Endodermal cell (in vitro differentiated cells): ENCODE measurements around the gene ACSS1. TPM values are rescaled to one million over a fixed set of nuclear protein-coding genes. Genes with fewer than 3 reads are reported as not detected.
A peak's percentile ranks its signal among the peaks of the same experiment; 100 is the strongest.

Experiments used
- DNase-seq: peaks from one replicate; pipeline ENCODE4 v3.0.0-alpha.2; 2017
- H3K27ac ChIP-seq: 2 replicates; pipeline ENCODE4 v1.5.1; 2013; ENCODE audit warnings: mild to moderate bottlenecking, low read depth, low read length, moderate library complexity
- H3K27me3 ChIP-seq: 2 replicates; pipeline ENCODE4 v1.6.1; 2013; ENCODE audit warnings: mild to moderate bottlenecking, low read length, moderate library complexity; ENCODE audit not compliant: insufficient read depth, control insufficient read depth, poor library complexity, severe bottlenecking
- H3K36me3 ChIP-seq: 2 replicates; pipeline ENCODE4 v1.7.0; 2013; ENCODE audit warnings: mild to moderate bottlenecking, low read length, moderate library complexity; ENCODE audit not compliant: control insufficient read depth, insufficient read depth
- H3K4me1 ChIP-seq: one replicate; pipeline ENCODE4 v1.7.0; 2013; ENCODE audit warnings: low read length; ENCODE audit not compliant: control insufficient read depth, insufficient read depth
- H3K4me3 ChIP-seq: 2 replicates; pipeline ENCODE4 v1.5.1; 2013; ENCODE audit warnings: mild to moderate bottlenecking, low read length, moderate library complexity
- H3K9ac ChIP-seq: 2 replicates; pipeline ENCODE4 v1.6.1; 2013; ENCODE audit warnings: mild to moderate bottlenecking, low read length, moderate library complexity; ENCODE audit not compliant: poor library complexity, severe bottlenecking; ENCODE audit errors: extremely low read depth
- H3K9me3 ChIP-seq: 2 replicates; pipeline ENCODE4 v1.6.1; 2013; ENCODE audit warnings: mild to moderate bottlenecking, low read length, moderate library complexity; ENCODE audit not compliant: control insufficient read depth
- H3K27ac Mint-ChIP-seq: 2 replicates; pipeline ENCODE4 v1.8.0; 2020; ENCODE audit warnings: mixed read lengths
- H3K27me3 Mint-ChIP-seq: 2 replicates; pipeline ENCODE4 v1.8.0; 2021; ENCODE audit warnings: mild to moderate bottlenecking, mixed read lengths; ENCODE audit not compliant: insufficient read depth
- H3K36me3 Mint-ChIP-seq: 2 replicates; pipeline ENCODE4 v1.8.0; 2020; ENCODE audit warnings: low read depth, mixed read lengths
- H3K4me1 Mint-ChIP-seq: 2 replicates; pipeline ENCODE4 v1.8.0; 2020; ENCODE audit warnings: mixed read lengths
- H3K4me3 Mint-ChIP-seq: 2 replicates; pipeline ENCODE4 v1.8.0; 2020; ENCODE audit warnings: mild to moderate bottlenecking, moderate library complexity, mixed read lengths
- H3K9me3 Mint-ChIP-seq: 2 replicates; pipeline ENCODE4 v1.8.0; 2020; ENCODE audit warnings: mild to moderate bottlenecking, mixed read lengths
- WGBS, 2 experiments: methylation state at CpG; one replicate each; pipeline versions ENCODE4 v1.1.5 to v1.1.7; 2013; ENCODE audit warnings: missing lambda C conversion rate in 2 of 2, mixed read lengths in 1 of 2; ENCODE audit not compliant: insufficient coverage in 1 of 2, insufficient read length in 1 of 2; 5-methylcytosine and 5-hydroxymethylcytosine counted together
- total RNA-seq, 2 donors: library from RNA; stranded (reverse); fragmentation: NEBNext Ultra II Directional in 1 of 2; extraction: Animal tissue kit (Norgen Biotek cat#: 25700) in 1 of 2; gene quantifications; 2 replicates in 1 of 2; 3 replicates in 1 of 2; pipeline ENCODE4 v1.2.1, GENCODE V29; 2021
- TF ChIP-seq, protein P1 (sequence below): fragments of 200-600 bp; sonication (generic); conservative IDR thresholded peaks from 2 replicates; pipeline ENCODE4 v1.5.0; 2021; ENCODE audit warnings: antibody characterized with exemption, mild to moderate bottlenecking

Gene ACSS1
- total RNA-seq, 2 donors from 2014 or later, result 0.22 TPM; not detected in 1

DNA sequence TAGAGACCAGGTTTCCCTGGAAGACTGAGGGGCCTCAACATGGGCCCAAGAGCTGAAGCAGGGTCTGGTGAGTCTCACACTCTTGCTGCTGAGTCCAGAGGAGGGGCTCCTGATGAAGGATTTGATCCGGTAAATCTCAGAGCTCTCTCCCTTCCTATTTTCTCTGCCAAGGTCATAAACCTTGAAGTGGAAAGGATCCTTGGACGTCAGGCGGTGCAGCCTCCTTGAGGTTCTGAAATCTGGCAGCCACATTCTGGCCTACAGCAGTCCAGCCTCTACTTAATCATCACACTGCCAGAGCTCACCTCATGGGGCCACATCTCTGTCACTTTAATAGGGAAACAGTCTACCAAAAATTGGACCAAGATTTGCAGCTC, 24.0 kb downstream of the ACSS1 start:
- Histone ChIP-seq H3K9ac (no peak overlapping the region), H3K27me3 (no peaks in the 10 kb centered on the region), H3K36me3 (no peaks in the 10 kb centered on the region), H3K4me3 (no peak overlapping the region), H3K9me3 (no peaks in the 10 kb centered on the region), H3K27ac (no peak overlapping the region), H3K4me1 (no peaks in the 10 kb centered on the region)
- no peak overlapping the region for H3K27ac Mint-ChIP-seq
- no peaks in the 10 kb centered on the region for H3K9me3 Mint-ChIP-seq
- DNase-seq, result no peak
- H3K4me1 Mint-ChIP-seq, result no peaks in the 10 kb centered on the region
- no peaks in the 10 kb centered on the region for H3K36me3 Mint-ChIP-seq
- H3K27me3 Mint-ChIP-seq, result peaks cover 10% of the 10 kb centered on the region
- H3K4me3 Mint-ChIP-seq, result no peak overlapping the region
- WGBS, 2 experiments, result 83% methylated on average over 3 of the region's 3 CpGs; no CpG with 5 or more reads in 1 of the 2 experiments
- TF ChIP-seq, protein P1, sequence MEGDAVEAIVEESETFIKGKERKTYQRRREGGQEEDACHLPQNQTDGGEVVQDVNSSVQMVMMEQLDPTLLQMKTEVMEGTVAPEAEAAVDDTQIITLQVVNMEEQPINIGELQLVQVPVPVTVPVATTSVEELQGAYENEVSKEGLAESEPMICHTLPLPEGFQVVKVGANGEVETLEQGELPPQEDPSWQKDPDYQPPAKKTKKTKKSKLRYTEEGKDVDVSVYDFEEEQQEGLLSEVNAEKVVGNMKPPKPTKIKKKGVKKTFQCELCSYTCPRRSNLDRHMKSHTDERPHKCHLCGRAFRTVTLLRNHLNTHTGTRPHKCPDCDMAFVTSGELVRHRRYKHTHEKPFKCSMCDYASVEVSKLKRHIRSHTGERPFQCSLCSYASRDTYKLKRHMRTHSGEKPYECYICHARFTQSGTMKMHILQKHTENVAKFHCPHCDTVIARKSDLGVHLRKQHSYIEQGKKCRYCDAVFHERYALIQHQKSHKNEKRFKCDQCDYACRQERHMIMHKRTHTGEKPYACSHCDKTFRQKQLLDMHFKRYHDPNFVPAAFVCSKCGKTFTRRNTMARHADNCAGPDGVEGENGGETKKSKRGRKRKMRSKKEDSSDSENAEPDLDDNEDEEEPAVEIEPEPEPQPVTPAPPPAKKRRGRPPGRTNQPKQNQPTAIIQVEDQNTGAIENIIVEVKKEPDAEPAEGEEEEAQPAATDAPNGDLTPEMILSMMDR, result no peak

DNA sequence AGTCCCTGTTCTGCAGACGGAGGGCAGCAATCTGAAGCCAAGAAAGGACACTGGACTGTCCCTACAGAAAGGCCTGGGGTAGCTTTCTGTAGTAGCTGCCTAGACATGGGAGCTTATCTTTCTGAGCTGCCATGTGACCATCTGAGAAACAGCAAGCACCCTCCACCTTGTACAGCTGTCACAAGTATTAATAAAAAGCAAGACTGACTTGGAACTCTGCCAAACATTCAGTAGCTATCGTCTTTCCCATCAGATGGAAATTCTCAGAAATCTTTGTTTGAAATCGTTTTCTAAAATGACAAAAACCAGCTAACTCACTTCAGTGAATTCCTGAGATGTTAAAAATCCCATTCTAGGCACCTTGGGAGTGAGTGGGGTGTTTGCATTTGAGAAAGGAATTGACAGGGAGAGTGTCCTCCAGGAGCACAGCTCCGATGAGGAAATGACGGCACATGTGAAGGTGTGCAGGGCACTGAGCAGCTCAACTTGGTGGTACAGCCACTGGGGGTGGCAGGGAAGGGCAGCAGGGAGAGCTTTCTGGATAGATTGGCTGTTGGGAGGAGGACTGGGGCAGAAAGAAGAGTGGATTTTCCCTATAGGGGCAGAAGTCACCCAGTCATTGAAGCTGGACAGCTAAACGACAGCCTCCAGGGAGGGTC, 24.5 kb downstream of the ACSS1 start:
- H3K27me3 ChIP-seq, result no peaks in the 10 kb centered on the region
- H3K4me1 ChIP-seq, result no peaks in the 10 kb centered on the region
- no peaks in the 10 kb centered on the region for H3K36me3 Mint-ChIP-seq
- H3K9ac ChIP-seq, result no peak overlapping the region
- H3K4me3 Mint-ChIP-seq, result no peak overlapping the region
- H3K36me3 ChIP-seq, result no peaks in the 10 kb centered on the region
- TF ChIP-seq, protein P1, result no peak
- H3K27ac ChIP-seq, result peak overlapping the region; percentile 85
- no peaks in the 10 kb centered on the region for H3K9me3 Mint-ChIP-seq
- DNase-seq, result no peak
- no peaks in the 10 kb centered on the region for H3K4me1 Mint-ChIP-seq
- no peaks in the 10 kb centered on the region for H3K9me3 ChIP-seq
- no peak overlapping the region for H3K27ac Mint-ChIP-seq
- WGBS, 2 experiments, result 89 to 98% methylated on average over 4 to 6 of the region's 6 CpGs
- no peak overlapping the region for H3K4me3 ChIP-seq
- H3K27me3 Mint-ChIP-seq, result peaks cover 10% of the 10 kb centered on the region

DNA sequence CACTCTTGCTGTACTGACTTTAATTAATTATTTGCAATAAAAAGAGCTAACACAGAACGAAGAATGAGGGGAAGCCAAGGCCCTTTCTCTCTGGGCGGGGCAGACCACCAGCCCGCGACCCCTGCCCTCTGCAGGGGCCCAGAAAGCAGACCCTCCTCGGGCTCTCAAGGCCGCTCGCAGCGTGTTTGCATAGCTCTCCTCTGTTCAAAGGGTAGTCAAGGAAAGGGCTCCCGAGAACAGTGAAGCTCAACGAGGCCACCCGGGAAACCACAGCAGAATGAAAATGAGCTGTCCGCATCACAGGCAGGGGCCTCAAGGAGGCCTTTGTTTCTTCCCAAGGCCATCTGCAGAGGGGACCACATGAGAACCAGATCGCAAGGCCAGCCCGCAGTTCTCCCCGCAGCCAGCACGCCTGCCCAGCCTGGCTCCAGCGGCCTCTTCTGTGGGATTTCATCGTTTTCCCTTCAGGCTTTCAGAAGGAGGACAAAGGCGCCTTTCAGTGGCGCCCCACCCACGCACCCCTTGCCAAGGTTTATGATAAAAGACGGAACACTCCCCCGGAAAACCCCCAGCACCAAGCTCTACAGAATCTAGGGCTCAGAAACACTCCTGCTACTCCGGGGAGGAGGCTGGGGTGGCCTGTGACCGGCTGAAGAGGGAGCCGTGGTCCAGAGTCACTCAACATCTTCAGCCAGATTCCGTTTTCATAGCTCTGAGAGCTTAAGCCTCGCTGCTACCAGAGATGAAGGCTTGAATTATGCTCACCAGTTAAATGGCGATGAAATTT, 25.3 kb downstream of the ACSS1 start:
- H3K4me1 ChIP-seq, result no peaks in the 10 kb centered on the region
- H3K4me3 Mint-ChIP-seq, result no peak overlapping the region
- peaks cover 10% of the 10 kb centered on the region for H3K27me3 Mint-ChIP-seq
- no peaks in the 10 kb centered on the region for H3K9me3 ChIP-seq
- H3K27ac ChIP-seq, result peak overlapping the region; percentile 85
- peak; percentile 71 for DNase-seq
- WGBS, 2 experiments, result 63 to 77% methylated on average over 28 to 29 of the region's 29 CpGs
- no peaks in the 10 kb centered on the region for H3K4me1 Mint-ChIP-seq
- no peaks in the 10 kb centered on the region for H3K9me3 Mint-ChIP-seq
- no peaks in the 10 kb centered on the region for H3K27me3 ChIP-seq
- H3K9ac ChIP-seq, result no peak overlapping the region
- H3K27ac Mint-ChIP-seq, result no peak overlapping the region
- H3K36me3 Mint-ChIP-seq, result no peaks in the 10 kb centered on the region
- no peaks in the 10 kb centered on the region for H3K36me3 ChIP-seq
- H3K4me3 ChIP-seq, result no peak overlapping the region
- TF ChIP-seq, protein P1, result no peak
